ENCODE measurements around the gene PLAU. TPM values are rescaled to one million over a fixed set of nuclear protein-coding genes. Genes with fewer than 3 reads are reported as not detected.
"Not testable (repeated sequence)": the region's sequence is repeated elsewhere in the genome, so short reads cannot be mapped to it uniquely, and the experiment has no call there.

PLAU gene
- polyA plus RNA-seq, 4 donors = 12.6 to 31.0 (median 19.0) TPM

- no peak for DNase-seq (ENCODE audit: low read depth in 4 of 4, low spot score in 2 of 4)
Observed at GRCh38 chr10:73917566-73918305, 6.8 kb downstream of the PLAU start.

- DNase-seq (ENCODE audit: low read depth in 4 of 4, low spot score in 2 of 4) = not testable (repeated sequence)
Observed at GRCh38 chr10:73919481-73919880, 8.5 kb downstream of the PLAU start.

GRCh38 chr10:73920089-73920488 lies 9.2 kb downstream of the PLAU start:
- no peak for DNase-seq (ENCODE audit: low read depth in 4 of 4, low spot score in 2 of 4)

DNA sequence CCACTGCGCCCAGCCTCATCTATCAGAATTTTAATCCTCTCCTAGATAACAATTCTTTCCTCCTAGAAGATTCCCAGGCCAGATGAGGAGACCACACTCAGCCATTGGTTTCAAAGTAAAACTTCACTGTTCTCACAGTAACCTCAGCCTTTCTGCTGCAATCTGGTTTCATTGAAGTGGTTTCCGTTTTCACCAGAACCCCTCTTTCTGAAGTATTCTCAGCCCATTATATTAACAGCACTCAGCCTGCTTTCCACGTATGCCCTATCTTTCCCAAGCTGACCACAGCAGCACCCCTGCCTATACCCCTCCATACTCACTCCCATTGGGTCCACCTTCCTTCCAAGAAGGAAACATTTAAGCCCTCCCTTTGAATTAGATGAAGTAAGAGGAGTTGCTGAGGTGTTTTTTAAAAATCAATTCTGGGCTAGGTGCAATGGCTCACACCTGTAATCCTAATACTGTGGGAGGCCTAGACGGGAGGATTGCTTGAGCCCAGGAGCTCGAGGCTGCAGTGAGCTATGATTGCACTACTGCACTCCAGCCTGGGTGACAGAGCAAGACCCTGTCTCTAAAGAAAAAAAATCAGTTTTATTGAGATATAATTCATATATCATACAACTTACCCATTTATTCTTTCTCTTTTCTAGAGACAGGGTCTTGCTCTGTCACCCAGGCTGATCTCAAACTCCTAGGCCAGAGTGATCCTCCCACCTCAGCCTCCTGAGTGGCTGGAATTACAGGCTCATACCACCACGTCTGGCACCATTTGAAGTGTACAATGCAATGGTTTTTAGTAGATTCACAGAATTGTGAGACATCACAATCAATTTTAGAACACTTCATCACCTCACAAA lies 11.3 kb downstream of the PLAU start:
- DNase-seq (ENCODE audit: low read depth in 4 of 4, low spot score in 2 of 4) = no peak

- DNase-seq (ENCODE audit: low read depth in 4 of 4, low spot score in 2 of 4) = no peak
Observed at GRCh38 chr10:73922864-73923133, 11.9 kb downstream of the PLAU start.

- no peak for DNase-seq (ENCODE audit: low read depth in 4 of 4, low spot score in 2 of 4)
Observed at GRCh38 chr10:73923935-73924598, 13.1 kb downstream of the PLAU start.

DNA sequence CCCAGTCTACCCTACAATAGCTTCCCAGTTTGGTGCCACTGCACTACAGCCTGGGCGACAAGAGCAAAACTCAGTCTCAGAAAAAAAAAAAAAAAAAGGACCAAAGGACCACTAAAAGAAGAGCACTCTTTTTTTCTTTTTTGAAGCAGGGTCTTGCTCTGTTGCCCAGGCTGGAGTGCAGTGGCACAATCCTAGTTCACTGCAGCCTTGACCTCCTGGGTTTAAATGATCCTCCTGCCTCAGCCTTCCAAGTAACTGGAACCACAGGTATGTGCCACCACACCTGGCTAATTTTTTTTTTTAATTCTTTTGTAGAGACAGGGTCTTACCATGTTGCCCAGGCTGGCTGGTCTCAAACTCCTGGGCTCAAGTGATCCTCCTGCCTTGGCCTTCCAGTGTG lies 14.0 kb downstream of the PLAU start:
- DNase-seq (ENCODE audit: low read depth in 4 of 4, low spot score in 2 of 4) = no peak

GRCh38 chr10:73925539-73925938 lies 14.6 kb downstream of the PLAU start:
- no peak for DNase-seq (ENCODE audit: low read depth in 4 of 4, low spot score in 2 of 4)

GRCh38 chr10:73926152-73926764 lies 15.3 kb downstream of the PLAU start:
- no peak for DNase-seq (ENCODE audit: low read depth in 4 of 4, low spot score in 2 of 4)

DNA sequence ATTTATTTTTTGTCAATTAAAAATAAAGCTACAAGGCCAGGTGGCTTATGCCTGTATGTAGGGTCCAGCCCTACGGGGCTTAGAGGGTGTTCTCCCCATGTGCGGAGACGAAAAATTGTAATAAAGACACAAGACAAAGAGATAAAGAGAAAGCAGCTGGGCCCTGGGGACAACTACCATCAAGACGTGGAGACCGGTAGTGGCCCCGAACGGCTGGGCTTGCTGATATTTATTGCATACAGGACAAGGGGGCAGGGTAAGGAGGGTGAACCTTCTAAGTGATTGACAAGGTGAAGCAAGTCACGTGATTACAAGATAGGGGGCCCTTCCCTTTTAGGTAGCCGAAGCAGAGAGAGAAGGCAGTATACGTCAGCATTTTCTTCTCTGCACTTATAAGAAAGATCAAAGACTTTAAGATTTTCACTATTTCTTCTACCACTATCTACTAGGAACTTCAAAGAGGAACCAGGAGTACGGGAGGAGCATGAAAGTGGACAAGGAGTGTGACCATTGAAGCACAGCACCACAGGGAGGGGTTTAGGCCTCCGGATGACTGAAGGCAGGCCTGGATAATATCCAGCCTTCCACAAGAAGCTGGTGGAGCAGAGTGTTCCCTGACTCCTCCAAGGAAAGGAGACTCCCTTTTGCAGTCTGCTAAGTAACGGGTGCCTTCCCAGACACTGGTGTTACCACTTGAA lies 19.8 kb downstream of the PLAU start:
- DNase-seq (ENCODE audit: low read depth in 4 of 4, low spot score in 2 of 4) = not testable (repeated sequence)

DNA sequence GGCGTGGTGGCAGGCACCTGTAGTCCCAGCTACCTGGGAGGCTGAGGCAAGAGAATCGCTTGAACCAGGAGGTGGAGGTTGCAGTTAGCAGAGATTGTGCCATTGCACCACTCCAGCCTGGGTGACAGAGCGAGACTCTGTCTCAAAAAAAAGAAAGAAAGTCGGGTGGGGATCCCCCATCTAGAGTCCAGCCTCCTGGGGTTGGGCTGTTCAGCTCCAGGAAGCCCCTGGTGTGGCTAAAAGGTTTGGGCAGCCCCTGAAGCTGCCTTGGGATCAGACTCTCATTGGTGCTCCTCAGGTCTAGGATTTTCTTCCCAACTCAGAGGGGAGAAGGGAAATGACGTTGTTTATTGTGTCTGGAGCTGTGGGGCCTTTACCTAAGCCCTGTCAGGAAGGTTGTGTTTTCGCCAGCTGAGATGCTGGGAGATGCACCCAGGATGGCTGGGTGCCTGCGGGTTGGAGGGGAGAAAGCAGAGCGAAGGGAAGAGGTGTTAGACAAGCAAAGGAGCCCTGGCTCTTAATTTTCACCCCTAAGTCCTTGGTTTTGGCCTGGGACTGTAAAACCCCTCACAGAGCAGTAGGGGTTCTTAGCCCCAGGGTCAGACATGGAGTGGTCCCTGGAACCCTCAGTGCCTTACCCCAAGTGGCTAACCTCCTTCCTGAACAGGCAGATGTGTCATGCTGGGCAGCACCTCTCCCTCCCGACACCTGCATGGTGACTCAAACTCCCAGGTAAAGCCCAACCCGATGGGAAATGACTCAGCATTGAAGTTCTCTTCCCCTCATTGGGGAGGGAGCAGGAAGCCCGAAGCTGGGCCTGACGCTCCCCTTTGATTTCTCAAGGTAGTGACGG lies 21.1 kb downstream of the PLAU start:
- DNase-seq (ENCODE audit: low read depth in 4 of 4, low spot score in 2 of 4) = no peak

- DNase-seq (ENCODE audit: low read depth in 4 of 4, low spot score in 2 of 4) = no peak
Observed at GRCh38 chr10:73932620-73933112, 21.7 kb downstream of the PLAU start.

- DNase-seq (ENCODE audit: low read depth in 4 of 4, low spot score in 2 of 4) = no peak
Observed at GRCh38 chr10:73934074-73934473, 23.1 kb downstream of the PLAU start.

DNA sequence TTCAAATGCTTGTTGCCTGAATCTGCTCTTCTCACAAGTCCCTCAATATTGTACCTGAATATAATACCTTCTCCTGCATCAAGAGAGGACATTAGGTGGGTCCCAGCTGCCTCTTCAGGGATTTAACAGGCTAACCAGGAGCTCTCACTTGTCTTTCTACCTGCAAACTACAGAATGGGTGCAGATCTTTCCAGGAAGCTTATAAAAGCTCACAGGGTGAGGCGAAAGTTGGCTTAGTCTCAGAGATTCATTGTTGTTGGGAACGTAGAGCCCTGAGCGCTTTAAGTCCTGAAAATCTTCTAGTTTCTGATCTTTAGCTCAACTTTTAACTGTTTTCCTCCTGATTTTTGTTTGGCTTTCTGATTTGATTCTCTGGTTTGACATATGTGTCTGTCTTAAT lies 25.0 kb downstream of the PLAU start:
- no peak for DNase-seq (ENCODE audit: low read depth in 4 of 4, low spot score in 2 of 4)

GRCh38 chr10:73937333-73938043 lies 26.6 kb downstream of the PLAU start:
- DNase-seq (ENCODE audit: low read depth in 4 of 4, low spot score in 2 of 4) = no peak

DNA sequence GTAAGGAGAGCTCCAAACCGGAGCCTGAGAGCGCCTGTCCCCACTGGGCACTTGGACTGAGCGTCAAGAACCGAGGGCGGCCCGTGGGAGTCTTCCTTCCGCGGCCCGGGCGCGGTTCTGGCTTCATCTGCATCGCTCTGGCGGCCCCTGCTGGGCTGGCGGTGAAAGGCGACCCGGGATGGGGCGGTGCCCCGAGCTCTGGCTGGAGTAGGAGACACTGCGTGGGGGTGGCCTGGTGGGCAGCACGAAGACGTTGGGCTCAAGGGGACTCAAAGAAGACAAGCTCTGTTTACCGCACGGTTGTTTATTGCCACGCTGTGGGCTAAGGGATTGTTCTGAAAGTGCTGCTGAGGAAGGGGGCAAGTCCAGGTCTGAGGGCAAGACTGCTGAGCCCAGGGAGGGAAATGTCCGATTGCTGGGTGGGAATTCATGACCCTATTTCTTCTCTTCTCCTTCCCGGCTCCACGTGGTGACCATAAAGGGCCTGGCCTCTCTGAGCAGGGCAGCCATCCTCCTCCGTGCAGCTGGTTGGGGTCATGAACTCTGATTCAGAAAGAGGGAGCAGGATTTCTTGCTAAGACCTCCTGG lies 29.8 kb downstream of the PLAU start:
- peak in 3 of 4 donors; percentile 52 to 61 (median 56) for DNase-seq (ENCODE audit: low read depth in 4 of 4, low spot score in 2 of 4)

GRCh38 chr10:73941300-73941699 lies 30.4 kb downstream of the PLAU start:
- DNase-seq (ENCODE audit: low read depth in 4 of 4, low spot score in 2 of 4) = no peak

- DNase-seq (ENCODE audit: low read depth in 4 of 4, low spot score in 2 of 4) = no peak
Observed at GRCh38 chr10:73944356-73945100, 33.6 kb downstream of the PLAU start.
